Neuron (in vitro differentiated cells): ENCODE data around the gene POLR1E.

Experiments used
- H2AFZ ChIP-seq: one replicate; pipeline ENCODE4 v1.6.1; 2013; ENCODE audit warnings: low read depth, mild to moderate bottlenecking, inconsistent platforms, low read length, moderate library complexity
- H3K27me3 ChIP-seq: one replicate; pipeline ENCODE4 v1.6.1; 2013; ENCODE audit warnings: low read length; ENCODE audit not compliant: insufficient read depth
- H3K36me3 ChIP-seq: one replicate; pipeline ENCODE4 v1.6.1; 2013; ENCODE audit warnings: low read length; ENCODE audit not compliant: insufficient read depth
- H3K4me1 ChIP-seq: one replicate; pipeline ENCODE4 v1.6.1; 2013; ENCODE audit warnings: low read length; ENCODE audit not compliant: insufficient read depth
- H3K4me3 ChIP-seq: 2 replicates; pipeline ENCODE4 v1.5.1; 2013; ENCODE audit warnings: mild to moderate bottlenecking, low read length, moderate library complexity
- H3K9me3 ChIP-seq: one replicate; pipeline ENCODE4 v1.6.1; 2013; ENCODE audit warnings: low read length

POLR1E gene

GRCh38 chr9:37485389-37486255, at the start of gene POLR1E:
POLR1E (plus strand) TSS chr9:37485948; CDS start chr9:37486048, 100 bp downstream.
- Histone ChIP-seq H3K4me3 (peak within 1 kb of the TSS; percentile 82), H3K9me3 (no peaks in the 10 kb centered on the region), H3K27me3 (no peaks in the 10 kb centered on the region), H3K4me1 (peaks cover 18% of the 10 kb centered on the region), H2AFZ (peak within 1 kb of the TSS; percentile 93), H3K36me3 (peaks cover 18% of the 10 kb centered on the region)

GRCh38 chr9:37436540-37436939, 49.2 kb upstream of the POLR1E start:
- no peaks in the 10 kb centered on the region for H3K27me3 ChIP-seq
- H2AFZ ChIP-seq, result no peak overlapping the region
- H3K4me1 ChIP-seq, result peaks cover 29% of the 10 kb centered on the region
- H3K36me3 ChIP-seq, result peaks cover 70% of the 10 kb centered on the region
- no peaks in the 10 kb centered on the region for H3K9me3 ChIP-seq
- H3K4me3 ChIP-seq, result no peak overlapping the region

GRCh38 chr9:37437010-37437409, 48.7 kb upstream of the POLR1E start:
- Histone ChIP-seq H3K36me3 (peaks cover 70% of the 10 kb centered on the region), H3K9me3 (no peaks in the 10 kb centered on the region), H2AFZ (no peak overlapping the region), H3K27me3 (no peaks in the 10 kb centered on the region), H3K4me1 (peaks cover 29% of the 10 kb centered on the region), H3K4me3 (no peak overlapping the region)

GRCh38 chr9:37437621-37438020, 48.1 kb upstream of the POLR1E start:
- Histone ChIP-seq H3K36me3 (peaks cover 72% of the 10 kb centered on the region), H3K4me1 (peaks cover 27% of the 10 kb centered on the region), H3K27me3 (no peaks in the 10 kb centered on the region), H3K4me3 (no peak overlapping the region), H3K9me3 (no peaks in the 10 kb centered on the region), H2AFZ (no peak overlapping the region)

- Histone ChIP-seq H3K27me3 (no peaks in the 10 kb centered on the region), H3K4me3 (no peak overlapping the region), H3K36me3 (peaks cover 74% of the 10 kb centered on the region)
Observed at GRCh38 chr9:37438359-37438758, 47.4 kb upstream of the POLR1E start.

GRCh38 chr9:37441776-37442370, 43.9 kb upstream of the POLR1E start:
- peaks cover 59% of the 10 kb centered on the region for H3K36me3 ChIP-seq
- no peak overlapping the region for H2AFZ ChIP-seq
- H3K4me1 ChIP-seq, result no peaks in the 10 kb centered on the region
- H3K9me3 ChIP-seq, result no peaks in the 10 kb centered on the region
- no peak overlapping the region for H3K4me3 ChIP-seq
- no peaks in the 10 kb centered on the region for H3K27me3 ChIP-seq

More at GRCh38 chr9:37438359-37438758, 47.4 kb upstream of the POLR1E start:
- Histone ChIP-seq H3K4me1 (peaks cover 20% of the 10 kb centered on the region), H3K9me3 (no peaks in the 10 kb centered on the region), H2AFZ (no peak overlapping the region)

- Histone ChIP-seq H2AFZ (no peak overlapping the region), H3K36me3 (peaks cover 52% of the 10 kb centered on the region), H3K9me3 (no peaks in the 10 kb centered on the region), H3K27me3 (no peaks in the 10 kb centered on the region), H3K4me3 (no peak overlapping the region), H3K4me1 (no peaks in the 10 kb centered on the region)
Observed at GRCh38 chr9:37442556-37442955, 43.2 kb upstream of the POLR1E start.

- no peaks in the 10 kb centered on the region for H3K4me1 ChIP-seq
- H2AFZ ChIP-seq, result no peak overlapping the region
- H3K4me3 ChIP-seq, result no peak overlapping the region
- H3K9me3 ChIP-seq, result no peaks in the 10 kb centered on the region
- no peaks in the 10 kb centered on the region for H3K27me3 ChIP-seq
- H3K36me3 ChIP-seq, result peaks cover 45% of the 10 kb centered on the region
Observed at GRCh38 chr9:37443566-37443965, 42.2 kb upstream of the POLR1E start.

GRCh38 chr9:37444890-37445289, 40.9 kb upstream of the POLR1E start:
- no peak overlapping the region for H2AFZ ChIP-seq
- H3K27me3 ChIP-seq, result no peaks in the 10 kb centered on the region
- H3K4me1 ChIP-seq, result no peaks in the 10 kb centered on the region
- no peaks in the 10 kb centered on the region for H3K9me3 ChIP-seq
- H3K4me3 ChIP-seq, result no peak overlapping the region
- H3K36me3 ChIP-seq, result peaks cover 32% of the 10 kb centered on the region

- H3K4me3 ChIP-seq, result no peak overlapping the region
- peaks cover 23% of the 10 kb centered on the region for H3K36me3 ChIP-seq
- H3K4me1 ChIP-seq, result no peaks in the 10 kb centered on the region
- H2AFZ ChIP-seq, result no peak overlapping the region
- no peaks in the 10 kb centered on the region for H3K9me3 ChIP-seq
- H3K27me3 ChIP-seq, result no peaks in the 10 kb centered on the region
Observed at GRCh38 chr9:37445832-37446231, 39.9 kb upstream of the POLR1E start.

GRCh38 chr9:37446401-37446800, 39.3 kb upstream of the POLR1E start:
- H3K27me3 ChIP-seq, result no peaks in the 10 kb centered on the region
- no peak overlapping the region for H2AFZ ChIP-seq
- no peak overlapping the region for H3K4me3 ChIP-seq
- no peaks in the 10 kb centered on the region for H3K9me3 ChIP-seq
- no peaks in the 10 kb centered on the region for H3K4me1 ChIP-seq
- H3K36me3 ChIP-seq, result peaks cover 17% of the 10 kb centered on the region

- Histone ChIP-seq H3K36me3 (peaks cover 10% of the 10 kb centered on the region), H3K27me3 (no peaks in the 10 kb centered on the region), H3K9me3 (no peaks in the 10 kb centered on the region), H3K4me1 (no peaks in the 10 kb centered on the region), H2AFZ (no peak overlapping the region), H3K4me3 (no peak overlapping the region)
Observed at GRCh38 chr9:37447111-37447510, 38.6 kb upstream of the POLR1E start.

- Histone ChIP-seq H3K36me3 (peaks cover 3% of the 10 kb centered on the region), H3K4me3 (no peak overlapping the region), H3K4me1 (no peaks in the 10 kb centered on the region), H3K9me3 (no peaks in the 10 kb centered on the region), H2AFZ (no peak overlapping the region), H3K27me3 (no peaks in the 10 kb centered on the region)
Observed at GRCh38 chr9:37449862-37450632, 35.7 kb upstream of the POLR1E start.
